Smooth muscle cell (in vitro differentiated cells): Measurements from ENCODE around the gene C3orf38. TPM values are rescaled to one million over a fixed set of nuclear protein-coding genes. Genes with fewer than 3 reads are reported as not detected.

Experiments used
- DNase-seq: peaks from one replicate; lab custom pipeline; 2025; ENCODE audit not compliant: unreplicated experiment; lab: John Stamatoyannopoulos, UW
- H2AFZ ChIP-seq: fragments of 200-600 bp; sonication (generic); 2 replicates; pipeline ENCODE4 v1.6.0; 2016; ENCODE audit warnings: antibody characterized with exemption, low read depth, mild to moderate bottlenecking
- H3F3A ChIP-seq: fragments of 200-600 bp; sonication (generic); 2 replicates; pipeline ENCODE4 v1.6.0; 2017; ENCODE audit warnings: antibody characterized with exemption, low read depth
- H3K27ac ChIP-seq: fragments of 200-600 bp; sonication (generic); 2 replicates; pipeline ENCODE4 v1.5.1; 2016; ENCODE audit warnings: low read depth, mild to moderate bottlenecking
- H3K27me3 ChIP-seq: fragments of 200-600 bp; sonication (generic); 2 replicates; pipeline ENCODE4 v1.6.1; 2016; ENCODE audit warnings: low read depth, mild to moderate bottlenecking
- H3K36me3 ChIP-seq: fragments of 200-600 bp; sonication (generic); 2 replicates; pipeline ENCODE4 v1.5.1; 2016; ENCODE audit warnings: low read depth
- H3K4me1 ChIP-seq: fragments of 200-600 bp; sonication (generic); 2 replicates; pipeline ENCODE4 v1.5.1; 2016; ENCODE audit warnings: low read depth
- H3K4me2 ChIP-seq: fragments of 200-600 bp; sonication (generic); 2 replicates; pipeline ENCODE4 v1.6.0; 2016; ENCODE audit warnings: mild to moderate bottlenecking
- H3K4me3 ChIP-seq: fragments of 200-600 bp; sonication (generic); 2 replicates; pipeline ENCODE4 v1.5.1; 2016; ENCODE audit warnings: mild to moderate bottlenecking
- H3K79me2 ChIP-seq: fragments of 200-600 bp; sonication (generic); 2 replicates; pipeline ENCODE4 v1.6.0; 2016; ENCODE audit warnings: low read depth, mild to moderate bottlenecking
- H3K9ac ChIP-seq: fragments of 200-600 bp; sonication (generic); 2 replicates; pipeline ENCODE4 v1.6.0; 2016; ENCODE audit warnings: low read depth
- H3K9me3 ChIP-seq: fragments of 200-600 bp; sonication (generic); replicated peaks from 2 replicates; pipeline ENCODE4 v1.5.1; 2016; ENCODE audit warnings: low read depth
- H4K20me1 ChIP-seq: fragments of 200-600 bp; sonication (generic); 2 replicates; pipeline ENCODE4 v1.6.0; 2016; ENCODE audit warnings: low read depth
- CTCF ChIP-seq: fragments of 200-600 bp; sonication (generic); IDR thresholded peaks from 2 replicates; pipeline ENCODE4 v1.5.1; 2017; ENCODE audit warnings: borderline replicate concordance, mild to moderate bottlenecking, antibody characterized with exemption; ENCODE audit not compliant: insufficient read depth, poor library complexity, severe bottlenecking
- WGBS: methylation state at CpG from one replicate; pipeline ENCODE4 v1.1.7; 2016; ENCODE audit warnings: low lambda C conversion rate; 5-methylcytosine and 5-hydroxymethylcytosine counted together
- polyA plus RNA-seq: library from polyadenylated mRNA; unstranded; fragments of >200 nt; fragmentation: Nextera tagmentation; extraction: Ambion mirVana; gene quantifications from 2 replicates; pipeline ENCODE4 v1.2.1, GENCODE V29; 2016
- total RNA-seq: library from RNA; depleted of rRNA; stranded (reverse); fragments of >200 nt; gene quantifications from 2 replicates; pipeline ENCODE4 v1.2.3, GENCODE V29; 2014

Gene C3orf38
- total and polyA plus RNA-seq, 2 experiments from 2014 or later = 15.7 to 26.3 TPM

- no peak overlapping the region for H3K4me3 ChIP-seq
- H2AFZ ChIP-seq = no peak overlapping the region
- no peaks in the 10 kb centered on the region for H3K9me3 ChIP-seq
- no peaks in the 10 kb centered on the region for H3K36me3 ChIP-seq
- H4K20me1 ChIP-seq = peaks cover 3% of the 10 kb centered on the region
- no peak for TF ChIP-seq CTCF
- no peak for DNase-seq
- H3K27ac ChIP-seq = no peak overlapping the region
- no peaks in the 10 kb centered on the region for H3K27me3 ChIP-seq
- H3K9ac ChIP-seq = no peak overlapping the region
- peaks cover 5% of the 10 kb centered on the region for H3F3A ChIP-seq
- peaks cover 31% of the 10 kb centered on the region for H3K79me2 ChIP-seq
- H3K4me1 ChIP-seq = peaks cover 32% of the 10 kb centered on the region
- H3K4me2 ChIP-seq = no peak overlapping the region
Observed at GRCh38 chr3:88147261-88147660, 2.5 kb upstream of the C3orf38 start.

- H3K27ac ChIP-seq = peak overlapping the region; percentile 89
- H3F3A ChIP-seq = peaks cover 5% of the 10 kb centered on the region
- TF ChIP-seq CTCF = no peak
- peaks cover 43% of the 10 kb centered on the region for H3K79me2 ChIP-seq
- H2AFZ ChIP-seq = peak overlapping the region; percentile 99
- no peak for DNase-seq
- no peaks in the 10 kb centered on the region for H3K27me3 ChIP-seq
- peak overlapping the region; percentile 95 for H3K4me3 ChIP-seq
- H3K36me3 ChIP-seq = peaks cover 3% of the 10 kb centered on the region
- peak overlapping the region; percentile 91 for H3K9ac ChIP-seq
- WGBS = 75% methylated on average over 17 of the region's 17 CpGs
- H3K4me2 ChIP-seq = peak overlapping the region; percentile 93
- H3K9me3 ChIP-seq = no peaks in the 10 kb centered on the region
- H4K20me1 ChIP-seq = peaks cover 11% of the 10 kb centered on the region
- peaks cover 20% of the 10 kb centered on the region for H3K4me1 ChIP-seq
Observed at GRCh38 chr3:88148651-88149050, 1.1 kb upstream of the C3orf38 start.

GRCh38 chr3:88149101-88149508 lies 654 bp upstream of the C3orf38 start:
- H3F3A ChIP-seq = peaks cover 5% of the 10 kb centered on the region
- H3K9me3 ChIP-seq = no peaks in the 10 kb centered on the region
- peak overlapping the region; percentile 95 for H3K4me3 ChIP-seq
- no peak for TF ChIP-seq CTCF
- peak overlapping the region; percentile 93 for H3K4me2 ChIP-seq
- peak overlapping the region; percentile 89 for H3K27ac ChIP-seq
- H2AFZ ChIP-seq = peak overlapping the region; percentile 99
- H3K4me1 ChIP-seq = peaks cover 20% of the 10 kb centered on the region
- DNase-seq = no peak
- H3K27me3 ChIP-seq = no peaks in the 10 kb centered on the region
- peaks cover 3% of the 10 kb centered on the region for H3K36me3 ChIP-seq
- H4K20me1 ChIP-seq = peaks cover 11% of the 10 kb centered on the region
- WGBS = 2% methylated on average over 16 of the region's 16 CpGs
- peak overlapping the region; percentile 91 for H3K9ac ChIP-seq
- H3K79me2 ChIP-seq = peaks cover 46% of the 10 kb centered on the region

- Histone ChIP-seq H3F3A (no peaks in the 10 kb centered on the region), H2AFZ (peak overlapping the region; percentile 99), H3K36me3 (peaks cover 6% of the 10 kb centered on the region), H3K9me3 (no peaks in the 10 kb centered on the region), H3K4me1 (peaks cover 20% of the 10 kb centered on the region), H3K4me3 (peak overlapping the region; percentile 95), H3K27me3 (no peaks in the 10 kb centered on the region), H3K27ac (peak overlapping the region; percentile 89), H4K20me1 (peaks cover 11% of the 10 kb centered on the region), H3K79me2 (peaks cover 56% of the 10 kb centered on the region), H3K4me2 (peak overlapping the region; percentile 93), H3K9ac (peak overlapping the region; percentile 91)
- DNase-seq = no peak
- no peak for TF ChIP-seq CTCF
- under 1% methylated on average over 8 of the region's 8 CpGs for WGBS
Observed at GRCh38 chr3:88150371-88150770, 612 bp downstream of the C3orf38 start.
